GM23338 (cell line): ENCODE results near the gene CBX6.

Experiments
- CTCF ChIP-seq, 2 experiments: fragments of 200-600 bp in 1 of 2; sonication (generic) in 1 of 2; conservative IDR thresholded peaks; 2 replicates each; pipeline versions ENCODE4 v1.5.1 to v1.6.1; 2016 to 2017; ENCODE audit warnings: antibody characterized with exemption in 2 of 2, low read depth in 2 of 2, mild to moderate bottlenecking in 2 of 2, moderate library complexity in 1 of 2
- EZH2 ChIP-seq: fragments of 200-600 bp; sonication (generic); IDR thresholded peaks from one replicate; pipeline ENCODE4 v1.8.0; 2017; ENCODE audit warnings: antibody characterized with exemption, mild to moderate bottlenecking, low read depth; ENCODE audit not compliant: unreplicated experiment
- EZH2phosphoT487 ChIP-seq: fragments of 200-600 bp; sonication (generic); IDR thresholded peaks from one replicate; pipeline ENCODE4 v1.8.1; 2018; ENCODE audit warnings: antibody characterized with exemption; ENCODE audit not compliant: unreplicated experiment

GRCh38 chr22:38849811-38850210 lies 22.2 kb downstream of the CBX6 start:
- TF ChIP-seq CTCF (conservative IDR thresholded peaks at IDR 0.05; ENCODE audit: low read depth in 2 of 2) = no peak
- TF ChIP-seq EZH2 = no peak
- TF ChIP-seq EZH2phosphoT487 = no peak
